Measurements from ENCODE around the gene NR2F1. TPM values are rescaled to one million over a fixed set of nuclear protein-coding genes. Genes with fewer than 3 reads are reported as not detected.

NR2F1 gene
- total RNA-seq, 1 experiment from 2014 or later: 51.2 TPM

GRCh38 chr5:93611976-93612854 lies 29.2 kb downstream of the NR2F1 start (continued):
- TF ChIP-seq CEBPB (IDR thresholded peaks at IDR 0.05; ENCODE audit: low read depth) (no peak), RAD21 (IDR thresholded peaks at IDR 0.05; ENCODE audit: low read depth) (no peak), YY1 (IDR thresholded peaks at IDR 0.05; ENCODE audit: extremely low read depth, insufficient replicate concordance, low read depth, low read length) (no peak)

DNA sequence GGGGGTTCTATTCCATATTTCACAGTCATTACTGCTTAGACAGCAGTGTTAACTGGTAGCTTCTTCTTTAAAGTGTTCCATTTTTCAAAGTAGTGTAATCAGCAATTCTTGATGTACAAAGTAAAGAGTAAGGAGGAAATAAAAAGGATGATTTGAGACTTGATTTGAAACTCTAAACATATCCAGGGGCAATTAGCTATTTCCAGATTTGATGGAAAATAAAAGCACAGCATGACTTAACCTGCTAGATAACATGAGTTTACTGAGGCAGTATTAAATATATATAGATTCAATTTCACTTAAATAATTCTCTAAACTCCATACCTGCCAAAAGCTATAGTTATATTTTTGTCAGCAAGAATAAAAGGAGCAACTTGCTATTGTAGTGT lies 29.8 kb downstream of the NR2F1 start:
- RAD21 ChIA-PET (ENCODE audit: low non-redundant PET in 1 of 2, low total read pairs in 2 of 2, uncharacterized antibody in 2 of 2, unreplicated experiment in 2 of 2): no interaction called here
- peaks cover 5 to 12% of the 10 kb centered on the region in 2 experiments; a peak in 2 of 4 replicates for H3K4me1 ChIP-seq (ENCODE audit: control insufficient read depth in 1 of 2, insufficient read depth in 2 of 2, low read length in 2 of 2)
- no TSS peak for BruUV-seq (replicated peaks)
- H3K27me3 ChIP-seq (ENCODE audit: insufficient read depth, low read length): peaks cover 45% of the 10 kb centered on the region
- H3K9me3 ChIP-seq (ENCODE audit: control insufficient read depth in 1 of 2, insufficient read depth in 1 of 2, low read depth in 1 of 2, low read length in 2 of 2): no peaks in the 10 kb centered on the region
- H4K20me1 ChIP-seq (ENCODE audit: insufficient read depth): no peaks in the 10 kb centered on the region
- no peak overlapping the region for H3K4me3 ChIP-seq (replicated peaks in 1 of 2; ENCODE audit: low read depth in 1 of 2, low read length in 2 of 2)
- no peak overlapping the region for H3K4me2 ChIP-seq (ENCODE audit: low read length)
- no peak overlapping the region for H2AFZ ChIP-seq (ENCODE audit: low read depth, low read length, poor library complexity, severe bottlenecking)
- H3K9ac ChIP-seq (ENCODE audit: low read length): no peak overlapping the region
- no peak overlapping the region for H3K27ac ChIP-seq (ENCODE audit: low read depth, low read length)
- H3K9me2 ChIP-seq (ENCODE audit: insufficient read depth): no peaks in the 10 kb centered on the region
- DNase-seq (ENCODE audit: low read depth, low spot score) (no peak), ATAC-seq (no peak)
- no peaks in the 10 kb centered on the region for H3K36me3 ChIP-seq (ENCODE audit: control insufficient read depth in 1 of 2, insufficient read depth in 2 of 2, low read length in 2 of 2)
- TF ChIP-seq CBX3 (IDR thresholded peaks at IDR 0.05; ENCODE audit: low read depth) (no peak), POLR2A (IDR thresholded peaks at IDR 0.05; ENCODE audit: borderline replicate concordance, extremely low read depth, insufficient read depth, insufficient read length) (no peak), ATF3 (IDR thresholded peaks at IDR 0.05) (no peak), ZFX (IDR thresholded peaks at IDR 0.05) (no peak), JUND (IDR thresholded peaks at IDR 0.05) (no peak), SIN3A (IDR thresholded peaks at IDR 0.05; ENCODE audit: low read depth) (no peak), ZNF274 (IDR thresholded peaks at IDR 0.05; ENCODE audit: low read depth, low read length) (no peak), EZH2phosphoT487 (IDR thresholded peaks at IDR 0.05; ENCODE audit: borderline replicate concordance) (no peak), TCF7L2 (IDR thresholded peaks at IDR 0.05; ENCODE audit: borderline replicate concordance, extremely low read depth, insufficient read depth, insufficient read length) (no peak), ELF1 (IDR thresholded peaks at IDR 0.05; ENCODE audit: borderline replicate concordance, low read depth) (no peak), POLR2AphosphoS5 (IDR thresholded peaks at IDR 0.05; ENCODE audit: low read depth, low read length) (no peak), SP1 (IDR thresholded peaks at IDR 0.05; ENCODE audit: low read depth) (no peak)
- TF ChIP-seq, protein P1, sequence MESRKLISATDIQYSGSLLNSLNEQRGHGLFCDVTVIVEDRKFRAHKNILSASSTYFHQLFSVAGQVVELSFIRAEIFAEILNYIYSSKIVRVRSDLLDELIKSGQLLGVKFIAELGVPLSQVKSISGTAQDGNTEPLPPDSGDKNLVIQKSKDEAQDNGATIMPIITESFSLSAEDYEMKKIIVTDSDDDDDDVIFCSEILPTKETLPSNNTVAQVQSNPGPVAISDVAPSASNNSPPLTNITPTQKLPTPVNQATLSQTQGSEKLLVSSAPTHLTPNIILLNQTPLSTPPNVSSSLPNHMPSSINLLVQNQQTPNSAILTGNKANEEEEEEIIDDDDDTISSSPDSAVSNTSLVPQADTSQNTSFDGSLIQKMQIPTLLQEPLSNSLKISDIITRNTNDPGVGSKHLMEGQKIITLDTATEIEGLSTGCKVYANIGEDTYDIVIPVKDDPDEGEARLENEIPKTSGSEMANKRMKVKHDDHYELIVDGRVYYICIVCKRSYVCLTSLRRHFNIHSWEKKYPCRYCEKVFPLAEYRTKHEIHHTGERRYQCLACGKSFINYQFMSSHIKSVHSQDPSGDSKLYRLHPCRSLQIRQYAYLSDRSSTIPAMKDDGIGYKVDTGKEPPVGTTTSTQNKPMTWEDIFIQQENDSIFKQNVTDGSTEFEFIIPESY (IDR thresholded peaks at IDR 0.05; ENCODE audit: extremely low read depth, insufficient replicate concordance, low read length): no peak
- TF ChIP-seq, protein P2, sequence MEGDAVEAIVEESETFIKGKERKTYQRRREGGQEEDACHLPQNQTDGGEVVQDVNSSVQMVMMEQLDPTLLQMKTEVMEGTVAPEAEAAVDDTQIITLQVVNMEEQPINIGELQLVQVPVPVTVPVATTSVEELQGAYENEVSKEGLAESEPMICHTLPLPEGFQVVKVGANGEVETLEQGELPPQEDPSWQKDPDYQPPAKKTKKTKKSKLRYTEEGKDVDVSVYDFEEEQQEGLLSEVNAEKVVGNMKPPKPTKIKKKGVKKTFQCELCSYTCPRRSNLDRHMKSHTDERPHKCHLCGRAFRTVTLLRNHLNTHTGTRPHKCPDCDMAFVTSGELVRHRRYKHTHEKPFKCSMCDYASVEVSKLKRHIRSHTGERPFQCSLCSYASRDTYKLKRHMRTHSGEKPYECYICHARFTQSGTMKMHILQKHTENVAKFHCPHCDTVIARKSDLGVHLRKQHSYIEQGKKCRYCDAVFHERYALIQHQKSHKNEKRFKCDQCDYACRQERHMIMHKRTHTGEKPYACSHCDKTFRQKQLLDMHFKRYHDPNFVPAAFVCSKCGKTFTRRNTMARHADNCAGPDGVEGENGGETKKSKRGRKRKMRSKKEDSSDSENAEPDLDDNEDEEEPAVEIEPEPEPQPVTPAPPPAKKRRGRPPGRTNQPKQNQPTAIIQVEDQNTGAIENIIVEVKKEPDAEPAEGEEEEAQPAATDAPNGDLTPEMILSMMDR (IDR thresholded peaks at IDR 0.05 in 2 of 3, conservative IDR thresholded peaks at IDR 0.05 in 1 of 3; ENCODE audit: borderline replicate concordance in 1 of 3, insufficient read depth in 1 of 3, low read depth in 2 of 3, low read length in 2 of 3): no peak
- no peaks in the 10 kb centered on the region for H3K79me2 ChIP-seq (ENCODE audit: insufficient read depth, low read length)
- CTCF ChIA-PET: no interaction called here
- POLR2A ChIA-PET: no interaction called here
- intact Hi-C loops (cut with micrococcal nuclease): loop anchor here (5.0 kb wide), 1 partner anchor 189 kb away; no protein-coding TSS in a partner anchor

Data from HCT116 (cell line).